GM23338 (cell line): ENCODE measurements around the gene OST4.

Source experiments
- EZH2 ChIP-seq: fragments of 200-600 bp; sonication (generic); IDR thresholded peaks from one replicate; pipeline ENCODE4 v1.8.0; 2017; ENCODE audit warnings: antibody characterized with exemption, mild to moderate bottlenecking, low read depth; ENCODE audit not compliant: unreplicated experiment
- TF ChIP-seq, protein P1 (sequence below), 2 experiments: fragments of 200-600 bp in 1 of 2; sonication (generic) in 1 of 2; conservative IDR thresholded peaks; 2 replicates each; pipeline versions ENCODE4 v1.5.1 to v1.6.1; 2016 to 2017; ENCODE audit warnings: antibody characterized with exemption in 2 of 2, low read depth in 2 of 2, mild to moderate bottlenecking in 2 of 2, moderate library complexity in 1 of 2

DNA sequence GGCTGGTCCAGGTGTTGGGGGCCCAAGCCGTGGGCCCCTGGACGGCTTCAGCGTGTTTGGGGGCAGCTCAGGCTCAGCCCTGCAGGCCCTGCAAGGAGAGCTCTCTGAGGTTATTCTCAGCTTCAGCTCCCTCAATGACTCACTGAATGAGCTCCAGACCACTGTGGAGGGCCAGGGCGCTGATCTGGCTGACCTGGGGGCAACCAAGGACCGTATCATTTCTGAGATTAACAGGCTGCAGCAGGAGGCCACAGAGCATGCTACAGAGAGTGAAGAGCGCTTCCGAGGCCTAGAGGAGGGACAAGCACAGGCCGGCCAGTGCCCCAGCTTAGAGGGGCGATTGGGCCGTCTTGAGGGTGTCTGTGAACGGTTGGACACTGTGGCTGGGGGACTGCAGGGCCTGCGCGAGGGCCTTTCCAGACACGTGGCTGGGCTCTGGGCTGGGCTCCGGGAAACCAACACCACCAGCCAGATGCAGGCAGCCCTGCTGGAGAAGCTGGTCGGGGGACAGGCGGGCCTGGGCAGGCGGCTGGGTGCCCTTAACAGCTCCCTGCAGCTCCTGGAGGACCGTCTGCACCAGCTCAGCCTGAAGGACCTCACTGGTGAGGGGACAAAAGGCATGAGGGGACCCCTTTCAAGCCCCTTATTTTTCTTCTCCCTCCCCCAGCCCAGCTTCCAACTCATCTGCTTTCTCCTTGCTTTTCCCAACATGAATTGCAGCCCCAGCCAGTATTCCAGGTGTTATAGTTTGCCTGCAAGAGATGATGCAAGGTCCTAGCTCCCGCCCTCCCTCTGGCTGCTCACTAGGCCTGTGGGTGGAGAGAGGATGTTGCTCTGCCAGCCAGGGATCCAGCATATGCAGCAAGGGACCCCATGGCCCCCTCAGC is 12.2 kb upstream of the OST4 start:
- no peak for TF ChIP-seq EZH2
- TF ChIP-seq, protein P1, sequence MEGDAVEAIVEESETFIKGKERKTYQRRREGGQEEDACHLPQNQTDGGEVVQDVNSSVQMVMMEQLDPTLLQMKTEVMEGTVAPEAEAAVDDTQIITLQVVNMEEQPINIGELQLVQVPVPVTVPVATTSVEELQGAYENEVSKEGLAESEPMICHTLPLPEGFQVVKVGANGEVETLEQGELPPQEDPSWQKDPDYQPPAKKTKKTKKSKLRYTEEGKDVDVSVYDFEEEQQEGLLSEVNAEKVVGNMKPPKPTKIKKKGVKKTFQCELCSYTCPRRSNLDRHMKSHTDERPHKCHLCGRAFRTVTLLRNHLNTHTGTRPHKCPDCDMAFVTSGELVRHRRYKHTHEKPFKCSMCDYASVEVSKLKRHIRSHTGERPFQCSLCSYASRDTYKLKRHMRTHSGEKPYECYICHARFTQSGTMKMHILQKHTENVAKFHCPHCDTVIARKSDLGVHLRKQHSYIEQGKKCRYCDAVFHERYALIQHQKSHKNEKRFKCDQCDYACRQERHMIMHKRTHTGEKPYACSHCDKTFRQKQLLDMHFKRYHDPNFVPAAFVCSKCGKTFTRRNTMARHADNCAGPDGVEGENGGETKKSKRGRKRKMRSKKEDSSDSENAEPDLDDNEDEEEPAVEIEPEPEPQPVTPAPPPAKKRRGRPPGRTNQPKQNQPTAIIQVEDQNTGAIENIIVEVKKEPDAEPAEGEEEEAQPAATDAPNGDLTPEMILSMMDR (conservative IDR thresholded peaks at IDR 0.05; ENCODE audit: low read depth in 2 of 2), result no peak
